Stimulated activated CD4-positive, alpha-beta T cell treated with anti-CD3 and anti-CD28 coated beads, Interleukin-15, amount 100 ng/mL, for 48 hours (primary cell): ENCODE measurements around the gene OSBPL2.

Source experiments
- DNase-seq, 2 donors: peaks; one replicate each; pipeline ENCODE4 v3.0.0-alpha.2; 2020; ENCODE audit warnings: low read depth in 2 of 2

The OSBPL2 gene

GRCh38 chr20:62344782-62345181 is 106.5 kb downstream of the OSBPL2 start:
- no peak for DNase-seq
